Nephron progenitor cell (in vitro differentiated cells): ENCODE results near the gene SGMS1.
"Not testable (repeated sequence)": the region's sequence is repeated elsewhere in the genome, so short reads cannot be mapped to it uniquely, and the experiment has no call there.

Source experiments
- DNase-seq: peaks from one replicate; pipeline ENCODE4 v3.0.0; 2021
- H3K27ac Mint-ChIP-seq: 2 replicates; pipeline ENCODE4 v1.8.0; 2021; ENCODE audit warnings: mild to moderate bottlenecking, moderate library complexity, mixed read lengths
- H3K27me3 Mint-ChIP-seq: 2 replicates; pipeline ENCODE4 v1.8.0; 2021; ENCODE audit warnings: mild to moderate bottlenecking, low read depth, mixed read lengths; ENCODE audit not compliant: poor library complexity
- H3K36me3 Mint-ChIP-seq: 2 replicates; pipeline ENCODE4 v1.8.0; 2021; ENCODE audit warnings: low read depth, mixed read lengths
- H3K4me1 Mint-ChIP-seq: 2 replicates; pipeline ENCODE4 v1.8.0; 2021; ENCODE audit warnings: mixed read lengths
- H3K4me3 Mint-ChIP-seq: 2 replicates; pipeline ENCODE4 v1.8.0; 2021; ENCODE audit warnings: mild to moderate bottlenecking, moderate library complexity, mixed read lengths
- H3K9me3 Mint-ChIP-seq: 2 replicates; pipeline ENCODE4 v1.8.0; 2021; ENCODE audit warnings: mild to moderate bottlenecking, moderate library complexity, mixed read lengths
- CTCF ChIP-seq: fragments of 200-600 bp; sonication (generic); IDR thresholded peaks from 2 replicates; pipeline ENCODE4 v1.5.0; 2021; ENCODE audit warnings: antibody characterized with exemption

Gene SGMS1

GRCh38 chr10:50432211-50433009 is 191.3 kb downstream of the SGMS1 start:
- peaks cover 4% of the 10 kb centered on the region for H3K36me3 Mint-ChIP-seq
- no peak overlapping the region for H3K4me3 Mint-ChIP-seq
- no peak for DNase-seq
- H3K4me1 Mint-ChIP-seq, result no peaks in the 10 kb centered on the region
- no peak for TF ChIP-seq CTCF
- no peaks in the 10 kb centered on the region for H3K9me3 Mint-ChIP-seq
- H3K27ac Mint-ChIP-seq, result no peak overlapping the region
- H3K27me3 Mint-ChIP-seq, result no peaks in the 10 kb centered on the region

- H3K36me3 Mint-ChIP-seq, result peaks cover 4% of the 10 kb centered on the region
- no peak overlapping the region for H3K27ac Mint-ChIP-seq
- H3K27me3 Mint-ChIP-seq, result no peaks in the 10 kb centered on the region
- TF ChIP-seq CTCF, result no peak
- H3K4me3 Mint-ChIP-seq, result no peak overlapping the region
- no peak for DNase-seq
- no peaks in the 10 kb centered on the region for H3K4me1 Mint-ChIP-seq
- no peaks in the 10 kb centered on the region for H3K9me3 Mint-ChIP-seq
These were observed 192.0 kb downstream of the SGMS1 start for GRCh38 chr10:50431791-50432190.

GRCh38 chr10:50431133-50431532 is 192.6 kb downstream of the SGMS1 start:
- H3K27me3 Mint-ChIP-seq, result no peaks in the 10 kb centered on the region
- no peak overlapping the region for H3K4me3 Mint-ChIP-seq
- no peaks in the 10 kb centered on the region for H3K4me1 Mint-ChIP-seq
- TF ChIP-seq CTCF, result no peak
- H3K36me3 Mint-ChIP-seq, result peaks cover 4% of the 10 kb centered on the region
- no peaks in the 10 kb centered on the region for H3K9me3 Mint-ChIP-seq
- no peak overlapping the region for H3K27ac Mint-ChIP-seq
- DNase-seq, result no peak

- Mint-ChIP-seq H3K36me3 (no peaks in the 10 kb centered on the region), H3K4me1 (no peaks in the 10 kb centered on the region)
- no peak for TF ChIP-seq CTCF
These were observed 197.3 kb downstream of the SGMS1 start for GRCh38 chr10:50426485-50426884.

GRCh38 chr10:50425215-50425614 is 198.5 kb downstream of the SGMS1 start:
- H3K27me3 Mint-ChIP-seq, H3K4me1 Mint-ChIP-seq, H3K4me3 Mint-ChIP-seq, DNase-seq, H3K27ac Mint-ChIP-seq, H3K36me3 Mint-ChIP-seq, H3K9me3 Mint-ChIP-seq: not testable (repeated sequence)

More at GRCh38 chr10:50426485-50426884, 197.3 kb downstream of the SGMS1 start:
- no peaks in the 10 kb centered on the region for H3K9me3 Mint-ChIP-seq
- peaks cover 3% of the 10 kb centered on the region for H3K27me3 Mint-ChIP-seq
- DNase-seq, result no peak
- no peak overlapping the region for H3K27ac Mint-ChIP-seq
- H3K4me3 Mint-ChIP-seq, result no peak overlapping the region

GRCh38 chr10:50423448-50423847 is 200.3 kb downstream of the SGMS1 start:
- no peak for TF ChIP-seq CTCF
- DNase-seq, result no peak
- H3K27ac Mint-ChIP-seq, result no peak overlapping the region
- no peak overlapping the region for H3K4me3 Mint-ChIP-seq
- no peaks in the 10 kb centered on the region for H3K36me3 Mint-ChIP-seq
- H3K4me1 Mint-ChIP-seq, result peaks cover 9% of the 10 kb centered on the region
- H3K9me3 Mint-ChIP-seq, result no peaks in the 10 kb centered on the region
- peaks cover 7% of the 10 kb centered on the region for H3K27me3 Mint-ChIP-seq
